22Rv1 (cell line): ENCODE data around the gene LRSAM1.

Source experiments
- CTCF ChIP-seq: fragments of 450-650 bp; IDR thresholded peaks from 2 replicates; pipeline ENCODE4 v1.5.1; 2017; ENCODE audit warnings: mild to moderate bottlenecking
- ZFX ChIP-seq: fragments of 450-650 bp; IDR thresholded peaks from 2 replicates; pipeline ENCODE4 v1.6.1; 2017; ENCODE audit warnings: antibody characterized with exemption, borderline replicate concordance

- TF ChIP-seq CTCF (no peak), ZFX (no peak)
Measured at GRCh38 chr9:127492616-127493015, 41.3 kb downstream of the LRSAM1 start.
